GM12878 (cell line): ENCODE measurements around the gene BTK. TPM values are rescaled to one million over a fixed set of nuclear protein-coding genes. Genes with fewer than 3 reads are reported as not detected.

Source experiments
- ATAC-seq: fragments of 200-7000 bp; cut with Tn5 transposase; 3 replicates; pipeline ENCODE4 v1.9.1; 2020; ENCODE audit warnings: mild to moderate bottlenecking, moderate library complexity
- BruUV-seq: library from RNA; stranded (reverse); fragments of 400-500 nt; replicated peaks from 2 replicates; lab custom pipeline; 2021; lab: Mats Ljungman, UMichigan
- CTCF ChIA-PET: fragments of 300-600 bp; sonication (Branson Sonifier 250); formaldehyde crosslinking; extraction: SDS; loops from one replicate; lab custom pipeline; 2021; ENCODE audit warnings: inconsistent platforms; lab: Yijun Ruan, JAX
- POLR2A ChIA-PET: fragments of 350-600 bp; formaldehyde crosslinking; extraction: SDS; loops from one replicate; lab custom pipeline; 2021; ENCODE audit warnings: inconsistent platforms; lab: Charles Lee
- RAD21 ChIA-PET: fragments of 300-600 bp; sonication (Branson Sonifier 250); formaldehyde crosslinking; loops from one replicate; lab custom pipeline; 2023; ENCODE audit warnings: antibody characterized with exemption; ENCODE audit not compliant: unreplicated experiment; lab: Charles Lee
- SMC1A ChIA-PET: fragments of 300-600 bp; sonication (Branson Sonifier 250); formaldehyde crosslinking; loops from one replicate; lab custom pipeline; 2023; ENCODE audit not compliant: unreplicated experiment, uncharacterized antibody; lab: Charles Lee
- DNase-seq: peaks from one replicate; pipeline ENCODE4 v3.0.0-alpha.2; 2011; ENCODE audit warnings: low read depth, low spot score
- FAIRE-seq: peaks from 3 replicates; lab custom pipeline; 2011; peaks lifted over from hg19 to GRCh38; lab: Jason Lieb, UNC
- H2AFZ ChIP-seq: 2 replicates; pipeline ENCODE4 v1.6.0; 2011; ENCODE audit warnings: low read depth, low read length, control low read depth; ENCODE audit not compliant: control insufficient read depth
- H3K27ac ChIP-seq: 2 replicates; pipeline ENCODE4 v1.5.1; 2011; ENCODE audit warnings: control low read depth; ENCODE audit not compliant: control insufficient read depth, insufficient read depth
- H3K27me3 ChIP-seq, 2 experiments: replicated peaks in 1 of 2; 2 replicates each; pipeline versions ENCODE4 v1.6.0 to v1.6.1; 2011; ENCODE audit warnings: low read length in 1 of 2; ENCODE audit not compliant: control insufficient read depth in 2 of 2, insufficient read depth in 2 of 2
- H3K36me3 ChIP-seq, 2 experiments: 2 replicates each; pipeline ENCODE4 v1.5.1; 2011; ENCODE audit warnings: low read length in 1 of 2; ENCODE audit not compliant: control insufficient read depth in 2 of 2, insufficient read depth in 2 of 2
- H3K4me1 ChIP-seq: 2 replicates; pipeline ENCODE4 v1.6.1; 2011; ENCODE audit warnings: mild to moderate bottlenecking, low read length, moderate library complexity, mixed read lengths; ENCODE audit not compliant: control insufficient read depth, insufficient read depth
- H3K4me2 ChIP-seq: 2 replicates; pipeline ENCODE4 v1.6.0; 2011; ENCODE audit warnings: control low read depth; ENCODE audit not compliant: control insufficient read depth, insufficient read depth
- H3K4me3 ChIP-seq: fragments of 200-600 bp; sonication (generic); 2 replicates; pipeline ENCODE4 v1.5.1; 2016
- H3K79me2 ChIP-seq: 2 replicates; pipeline ENCODE4 v1.6.0; 2011; ENCODE audit warnings: low read length; ENCODE audit not compliant: control insufficient read depth, insufficient read depth
- H3K9ac ChIP-seq: 2 replicates; pipeline ENCODE4 v1.8.0; 2011; ENCODE audit warnings: low read length, control low read depth, mixed read lengths; ENCODE audit not compliant: control insufficient read depth, insufficient read depth
- H3K9me3 ChIP-seq: replicated peaks from 3 replicates; pipeline ENCODE4 v1.5.1; 2011; ENCODE audit warnings: mild to moderate bottlenecking, low read length; ENCODE audit not compliant: control insufficient read depth, insufficient read depth
- H4K20me1 ChIP-seq: 2 replicates; pipeline ENCODE4 v1.6.0; 2011; ENCODE audit not compliant: control insufficient read depth, insufficient read depth
- BHLHE40 ChIP-seq, 2 experiments: fragments of 450-650 bp in 1 of 2; IDR thresholded peaks; 2 replicates each; pipeline ENCODE4 v1.6.1; 2011 to 2017; ENCODE audit warnings: low read depth in 2 of 2, borderline replicate concordance in 1 of 2, improper control_type of control experiment in 1 of 2, low read length in 1 of 2, mild to moderate bottlenecking in 1 of 2
- CHD2 ChIP-seq: IDR thresholded peaks from 2 replicates; pipeline ENCODE4 v1.6.1; 2011; ENCODE audit warnings: low read depth, low read length, improper control_type of control experiment, borderline replicate concordance
- CHD4 ChIP-seq: fragments of 200-600 bp; sonication (generic); IDR thresholded peaks from 2 replicates; pipeline ENCODE4 v1.6.1; 2016; ENCODE audit warnings: mild to moderate bottlenecking
- FOXM1 ChIP-seq: IDR thresholded peaks from 2 replicates; pipeline ENCODE4 v1.6.1; 2012; ENCODE audit warnings: low read depth, mild to moderate bottlenecking, inconsistent platforms, low read length, moderate library complexity
- GABPA ChIP-seq: IDR thresholded peaks from 2 replicates; pipeline ENCODE4 v1.6.1; 2014; ENCODE audit warnings: antibody characterized with exemption, low read depth, mild to moderate bottlenecking, inconsistent platforms
- IKZF2 ChIP-seq, 2 experiments: fragments of 450-650 bp; IDR thresholded peaks; 2 replicates each; pipeline ENCODE4 v1.6.1; 2017; ENCODE audit warnings: mild to moderate bottlenecking in 2 of 2, moderate library complexity in 2 of 2
- MEF2A ChIP-seq: IDR thresholded peaks from 2 replicates; pipeline ENCODE4 v1.6.1; 2011; ENCODE audit warnings: low read depth, mild to moderate bottlenecking, low read length, moderate library complexity; ENCODE audit not compliant: insufficient read depth
- MYB ChIP-seq: fragments of 150-350 bp; IDR thresholded peaks from 2 replicates; pipeline ENCODE4 v1.6.1; 2014; ENCODE audit warnings: mild to moderate bottlenecking, low read depth, low read length, borderline replicate concordance
- NBN ChIP-seq: fragments of 450-650 bp; IDR thresholded peaks from 2 replicates; pipeline ENCODE4 v1.6.1; 2016
- PML ChIP-seq: IDR thresholded peaks from 2 replicates; pipeline ENCODE4 v1.6.1; 2012; ENCODE audit warnings: low read length, inconsistent platforms
- POLR2A ChIP-seq: IDR thresholded peaks from 2 replicates; pipeline ENCODE4 v1.6.1; 2011; ENCODE audit warnings: low read depth, mild to moderate bottlenecking, low read length
- SREBF2 ChIP-seq: IDR thresholded peaks from 2 replicates; pipeline ENCODE4 v1.6.1; 2012; ENCODE audit warnings: mild to moderate bottlenecking, low read length
- TAF1 ChIP-seq: IDR thresholded peaks from 2 replicates; pipeline ENCODE4 v1.6.1; 2011; ENCODE audit warnings: mild to moderate bottlenecking, low read depth, low read length, borderline replicate concordance
- YY1 ChIP-seq: IDR thresholded peaks from 2 replicates; pipeline ENCODE4 v1.6.1; 2011; ENCODE audit warnings: low read depth, mild to moderate bottlenecking, low read length
- ZBED1 ChIP-seq: IDR thresholded peaks from 2 replicates; pipeline ENCODE4 v1.6.1; 2016; ENCODE audit warnings: borderline replicate concordance
- ZNF274 ChIP-seq: IDR thresholded peaks from one replicate; pipeline ENCODE4 v1.8.0; 2011; ENCODE audit not compliant: insufficient read length, insufficient read depth
- WGBS: methylation state at CpG from one replicate; pipeline ENCODE4 v1.1.6; 2016; ENCODE audit warnings: low lambda C conversion rate; ENCODE audit not compliant: insufficient replicate concordance, insufficient coverage; ENCODE audit errors: missing lambda C conversion rate; 5-methylcytosine and 5-hydroxymethylcytosine counted together
- in situ Hi-C: fragments of 300-500 bp; cut with MboI; formaldehyde crosslinking; loops from 9 replicates; pipeline ENCODE4 v1.14.3; 2018; ENCODE audit warnings: mixed read lengths
- intact Hi-C: fragments of 100-400 bp; cut with micrococcal nuclease; formaldehyde crosslinking; loops from one replicate; pipeline ENCODE4 v1.14.2; 2022; ENCODE audit not compliant: unreplicated experiment
- polyA plus RNA-seq, 11 experiments: library from polyadenylated mRNA; depleted of rRNA in 4 of 11; unstranded in 6 of 11; stranded (reverse) in 5 of 11; fragments of >200 nt; fragmentation: Nextera tagmentation in 4 of 11; fragmentation: Illumina TruSeq in 1 of 11; extraction: Ambion mirVana in 4 of 11; extraction: Trizol in 1 of 11; gene quantifications; 1 replicate in 1 of 11; 2 replicates in 10 of 11; pipeline versions ENCODE4 v1.2.1 to v1.2.3, GENCODE V29; 2011 to 2016; ENCODE audit warnings: inconsistent platforms in 2 of 11, missing spikeins in 2 of 11, low read depth in 1 of 11
- total RNA-seq, 4 experiments: library from RNA; depleted of rRNA in 3 of 4; stranded (reverse); fragments of >200 nt in 3 of 4; fragmentation: Illumina TruSeq in 1 of 4; extraction: Trizol in 1 of 4; gene quantifications; 2 replicates each; pipeline versions ENCODE4 v1.2.1 to v1.2.3, GENCODE V29; 2013 to 2021
- TF ChIP-seq, protein P1 (sequence below): IDR thresholded peaks from 2 replicates; pipeline ENCODE4 v1.6.1; 2011; ENCODE audit warnings: borderline replicate concordance, low read depth, mild to moderate bottlenecking, moderate library complexity, low read length; ENCODE audit not compliant: insufficient read depth, poor library complexity, severe bottlenecking
- TF ChIP-seq, protein P2 (sequence below): IDR thresholded peaks from 2 replicates; pipeline ENCODE4 v1.6.1; 2012; ENCODE audit warnings: low read length, inconsistent platforms

BTK gene
- total and polyA plus RNA-seq, 10 of the 15 experiments (the other 5 are each of a cell fraction or from before 2014, with no cell fraction given): 24.0 to 154 (median 88.9) TPM

DNA sequence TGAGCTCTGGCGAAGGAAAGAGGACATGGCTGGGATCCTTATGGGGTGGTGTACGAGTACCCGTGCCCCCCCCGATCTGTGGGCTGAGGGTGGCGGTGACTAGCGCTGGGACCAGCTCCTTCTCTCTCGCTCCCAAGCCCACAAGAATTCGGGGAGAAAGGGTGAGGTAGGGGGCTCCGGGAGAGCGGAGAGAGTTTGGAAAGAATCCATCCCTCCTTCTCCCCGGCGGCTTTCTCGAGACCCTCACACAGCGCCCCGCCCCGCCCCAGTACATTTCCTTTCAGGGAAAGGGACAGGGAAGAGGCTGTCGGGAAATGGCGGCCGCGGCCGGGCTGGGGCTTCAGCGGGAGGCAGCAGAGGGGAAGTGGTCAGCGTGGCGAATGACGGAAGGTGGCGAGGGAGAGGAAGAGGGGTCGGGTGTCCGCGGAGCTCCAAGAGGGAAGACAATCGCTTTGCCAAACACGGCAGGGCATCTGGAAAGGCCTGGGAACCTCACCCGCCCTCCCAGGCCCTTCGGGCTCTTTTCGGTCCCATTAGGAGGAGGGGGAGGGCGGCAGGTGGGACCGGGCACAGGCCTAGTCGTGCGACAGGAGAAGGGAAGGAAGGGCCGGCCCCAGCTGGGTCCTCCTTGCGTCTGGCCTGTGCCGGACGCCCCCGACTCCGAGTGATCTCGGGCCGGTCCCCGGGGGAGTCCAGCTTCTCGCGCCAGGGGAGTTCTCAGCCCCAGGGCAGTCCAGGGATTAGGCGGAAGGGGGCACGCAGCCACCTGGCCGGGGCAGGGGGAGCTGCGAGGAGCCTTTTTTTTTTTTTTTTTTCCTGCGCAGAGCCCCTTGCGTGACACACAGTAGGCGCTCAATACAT is 32.2 kb upstream of the BTK start (continued):
- TF ChIP-seq BHLHE40 (IDR thresholded peaks at IDR 0.05; ENCODE audit: borderline replicate concordance in 1 of 2, low read depth in 2 of 2, low read length in 1 of 2) (0 out of 4 replicates have a peak, but pooled peaks of 1 of the 2 experiments have one; percentile 16), CHD4 (no peak), PML (0 out of 2 replicates have a peak, but pooled peaks have one; percentile 47), TAF1 (peak; percentile 50; the same call in 1 of the 2 replicates), POLR2A (peak; percentile 57; the same call in 1 of the 2 replicates), ZBED1 (no peak), GABPA (0 out of 2 replicates have a peak, but pooled peaks have one; percentile 13), YY1 (peak; percentile 89), IKZF2 (IDR thresholded peaks at IDR 0.05) (peak in 1 of 2 experiments; percentile 26; a peak in 2 of 4 replicates)

DNA sequence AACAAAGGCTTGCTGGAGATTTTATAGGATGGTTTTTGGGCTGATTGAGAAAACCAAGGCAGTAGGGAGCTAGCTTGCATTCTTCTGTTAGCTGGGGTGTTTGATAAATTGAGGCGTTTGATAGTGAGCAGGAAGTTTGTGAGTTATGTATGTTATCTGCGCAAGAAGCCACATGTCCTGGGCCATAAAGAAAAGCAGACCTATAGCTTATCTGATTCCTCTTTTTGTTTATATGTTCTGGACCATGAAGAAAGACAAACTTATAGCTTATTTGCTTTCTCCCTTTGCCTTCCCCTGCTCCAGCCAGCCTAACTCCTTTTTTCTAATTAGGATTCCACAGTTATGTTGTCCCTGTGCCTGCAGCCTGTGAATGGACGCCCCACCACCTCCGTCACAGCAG is 31.2 kb upstream of the BTK start:
- ATAC-seq (no peak), DNase-seq (no peak), FAIRE-seq (no peak)
- Histone ChIP-seq H2AFZ (peak overlapping the region; percentile 82; the same call in 1 of the 2 replicates), H3K9ac (no peak overlapping the region), H3K27me3 (no peaks in the 10 kb centered on the region), H3K36me3 (peaks cover 0 to under 1% of the 10 kb centered on the region in 2 experiments; a peak in 1 of 4 replicates), H3K79me2 (peaks cover 5% of the 10 kb centered on the region), H4K20me1 (no peaks in the 10 kb centered on the region), H3K4me2 (no peak overlapping the region), H3K4me3 (no peak overlapping the region), H3K27ac (no peak overlapping the region), H3K9me3 (no peaks in the 10 kb centered on the region), H3K4me1 (peaks cover 15% of the 10 kb centered on the region)
- in situ Hi-C loops: loop anchor here (5.0 kb wide), 2 partner anchors 175 to 380 kb away; no protein-coding TSS in a partner anchor
- CTCF ChIA-PET: interaction anchor here (1.5 to 5.4 kb wide), 8 partner anchors 10 to 386 kb away, joined by 4 to 39 read pairs (median 6); no protein-coding TSS in a partner anchor
- no TSS peak for BruUV-seq
- TF ChIP-seq FOXM1 (no peak), ZNF274 (no peak), NBN (no peak), CHD2 (no peak), MEF2A (no peak), MYB (no peak), SREBF2 (no peak)
- TF ChIP-seq, protein P1, sequence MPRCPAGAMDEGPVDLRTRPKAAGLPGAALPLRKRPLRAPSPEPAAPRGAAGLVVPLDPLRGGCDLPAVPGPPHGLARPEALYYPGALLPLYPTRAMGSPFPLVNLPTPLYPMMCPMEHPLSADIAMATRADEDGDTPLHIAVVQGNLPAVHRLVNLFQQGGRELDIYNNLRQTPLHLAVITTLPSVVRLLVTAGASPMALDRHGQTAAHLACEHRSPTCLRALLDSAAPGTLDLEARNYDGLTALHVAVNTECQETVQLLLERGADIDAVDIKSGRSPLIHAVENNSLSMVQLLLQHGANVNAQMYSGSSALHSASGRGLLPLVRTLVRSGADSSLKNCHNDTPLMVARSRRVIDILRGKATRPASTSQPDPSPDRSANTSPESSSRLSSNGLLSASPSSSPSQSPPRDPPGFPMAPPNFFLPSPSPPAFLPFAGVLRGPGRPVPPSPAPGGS: no peak
- TF ChIP-seq, protein P2, sequence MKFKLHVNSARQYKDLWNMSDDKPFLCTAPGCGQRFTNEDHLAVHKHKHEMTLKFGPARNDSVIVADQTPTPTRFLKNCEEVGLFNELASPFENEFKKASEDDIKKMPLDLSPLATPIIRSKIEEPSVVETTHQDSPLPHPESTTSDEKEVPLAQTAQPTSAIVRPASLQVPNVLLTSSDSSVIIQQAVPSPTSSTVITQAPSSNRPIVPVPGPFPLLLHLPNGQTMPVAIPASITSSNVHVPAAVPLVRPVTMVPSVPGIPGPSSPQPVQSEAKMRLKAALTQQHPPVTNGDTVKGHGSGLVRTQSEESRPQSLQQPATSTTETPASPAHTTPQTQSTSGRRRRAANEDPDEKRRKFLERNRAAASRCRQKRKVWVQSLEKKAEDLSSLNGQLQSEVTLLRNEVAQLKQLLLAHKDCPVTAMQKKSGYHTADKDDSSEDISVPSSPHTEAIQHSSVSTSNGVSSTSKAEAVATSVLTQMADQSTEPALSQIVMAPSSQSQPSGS: no peak
- WGBS: 76% methylated on average over 4 of the region's 4 CpGs
- SMC1A ChIA-PET: interaction anchor here (0.5 to 2.1 kb wide), 11 partner anchors 9 to 1480 kb away, joined by 3 to 5 read pairs (median 3); no protein-coding TSS in a partner anchor
- POLR2A ChIA-PET: interaction anchor here (1.2 kb wide), 1 partner anchor 26 kb away, joined by 3 read pairs; the partner anchor contains the start of gene RPL36A
- RAD21 ChIA-PET: interaction anchor here (1.2 to 1.7 kb wide), 3 partner anchors 179 to 380 kb away, joined by 3 to 5 read pairs (median 4); no protein-coding TSS in a partner anchor
- intact Hi-C loops: loop anchor here (5.0 kb wide), 2 partner anchors 180 to 200 kb away; partner anchors contain the start of gene ARMCX6
